ENCODE data around the gene SORCS2.

The SORCS2 gene

DNA sequence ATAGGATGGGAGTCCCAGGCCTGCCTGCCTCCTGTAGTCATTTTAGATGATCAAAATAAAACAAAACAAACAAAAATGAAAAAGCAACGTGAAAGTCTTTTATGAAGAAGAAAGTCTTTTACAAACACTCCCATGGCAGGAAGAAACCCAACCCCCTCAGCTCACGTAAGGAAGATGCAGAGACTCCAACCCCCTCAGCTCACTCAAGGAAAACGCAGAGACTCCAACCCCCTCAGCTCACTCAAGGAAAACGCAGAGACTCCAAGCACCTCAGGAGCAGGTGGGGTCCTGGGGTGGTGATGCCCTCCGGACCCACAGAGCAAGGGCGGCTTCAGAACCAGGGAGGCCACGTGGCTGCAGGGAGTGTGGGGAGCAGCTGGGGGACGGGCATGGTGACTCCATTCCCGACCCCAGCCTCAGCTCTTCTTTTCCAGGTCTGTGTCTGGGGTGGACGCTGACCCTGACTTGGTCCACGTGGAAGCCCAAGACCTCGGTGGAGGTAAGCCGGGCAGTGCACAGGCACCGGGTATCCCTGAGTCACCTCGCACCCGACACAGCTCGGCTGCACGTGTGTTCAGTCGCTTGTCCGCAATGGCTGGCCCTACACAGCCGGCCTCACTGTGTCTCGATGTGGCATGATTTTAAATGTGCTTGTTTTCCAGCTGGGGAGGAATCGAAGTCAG is 468.9 kb downstream of the SORCS2 start:
- DNase-seq (ENCODE audit: low spot score in 2 of 2): no peak
- H3K4me3 Mint-ChIP-seq: no peak overlapping the region
- ATAC-seq: no peak
- no peak overlapping the region for H3K27ac Mint-ChIP-seq
- no peaks in the 10 kb centered on the region for H3K36me3 Mint-ChIP-seq
- peaks cover 5% of the 10 kb centered on the region for H3K9me3 Mint-ChIP-seq
- H3K4me1 Mint-ChIP-seq: no peaks in the 10 kb centered on the region

- H3K4me3 Mint-ChIP-seq: no peak overlapping the region
- peaks cover 5% of the 10 kb centered on the region for H3K9me3 Mint-ChIP-seq
- no peak for ATAC-seq
- DNase-seq (ENCODE audit: low spot score in 2 of 2): no peak
- no peaks in the 10 kb centered on the region for H3K36me3 Mint-ChIP-seq
- H3K27ac Mint-ChIP-seq: no peak overlapping the region
- H3K4me1 Mint-ChIP-seq: no peaks in the 10 kb centered on the region
These were observed 469.6 kb downstream of the SORCS2 start for GRCh38 chr4:7661846-7662506.

DNA sequence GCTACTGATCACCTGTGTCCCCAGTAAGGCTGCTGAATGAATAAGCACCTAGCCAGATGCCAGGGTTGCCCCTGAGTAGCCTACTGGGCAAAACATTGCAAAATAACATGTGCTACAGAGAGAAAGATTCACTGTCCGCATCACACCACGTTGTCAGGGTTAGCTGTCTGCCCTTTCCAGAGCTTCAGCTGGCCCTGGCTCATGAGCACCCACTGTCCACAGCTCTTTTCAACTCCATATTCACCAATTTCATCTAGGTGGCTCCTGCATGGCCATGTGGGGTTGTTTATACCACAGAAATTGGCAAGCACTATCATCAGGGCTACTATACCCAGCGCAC is 470.1 kb downstream of the SORCS2 start:
- H3K27ac Mint-ChIP-seq: no peak overlapping the region
- ATAC-seq (no peak), DNase-seq (ENCODE audit: low spot score in 2 of 2) (no peak)
- peaks cover 5% of the 10 kb centered on the region for H3K9me3 Mint-ChIP-seq
- H3K36me3 Mint-ChIP-seq: no peaks in the 10 kb centered on the region
- no peak overlapping the region for H3K4me3 Mint-ChIP-seq
- peaks cover 1% of the 10 kb centered on the region for H3K4me1 Mint-ChIP-seq

DNA sequence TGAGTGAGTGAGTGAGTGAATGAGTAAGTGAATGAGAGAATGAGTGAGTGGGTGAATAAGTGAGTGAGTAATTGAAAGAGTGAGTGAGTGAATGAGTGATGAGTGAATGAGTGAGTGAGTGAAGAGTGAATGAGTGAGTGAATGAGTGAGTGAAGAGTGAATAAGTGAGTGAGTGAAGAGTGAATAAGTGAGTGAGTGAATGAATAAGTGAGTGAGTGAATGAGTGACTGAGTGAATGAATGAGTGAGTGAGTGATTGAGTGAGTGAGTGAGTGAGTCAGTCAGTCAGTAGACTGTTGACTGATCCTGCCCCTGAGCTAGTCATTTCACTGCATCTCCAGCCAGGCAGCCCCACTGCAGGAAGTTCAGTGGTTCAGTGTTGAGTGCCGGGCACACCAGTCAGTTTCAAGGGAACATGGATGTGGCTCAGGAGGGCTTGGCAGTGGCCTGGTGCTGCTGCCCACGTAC is 470.8 kb downstream of the SORCS2 start:
- Mint-ChIP-seq H3K27ac (no peak overlapping the region), H3K36me3 (no peaks in the 10 kb centered on the region), H3K9me3 (peaks cover 5% of the 10 kb centered on the region), H3K4me3 (no peak overlapping the region), H3K4me1 (peaks cover 8% of the 10 kb centered on the region)
- no peak for DNase-seq (ENCODE audit: low spot score in 2 of 2)
- ATAC-seq: peak; percentile 76

DNA sequence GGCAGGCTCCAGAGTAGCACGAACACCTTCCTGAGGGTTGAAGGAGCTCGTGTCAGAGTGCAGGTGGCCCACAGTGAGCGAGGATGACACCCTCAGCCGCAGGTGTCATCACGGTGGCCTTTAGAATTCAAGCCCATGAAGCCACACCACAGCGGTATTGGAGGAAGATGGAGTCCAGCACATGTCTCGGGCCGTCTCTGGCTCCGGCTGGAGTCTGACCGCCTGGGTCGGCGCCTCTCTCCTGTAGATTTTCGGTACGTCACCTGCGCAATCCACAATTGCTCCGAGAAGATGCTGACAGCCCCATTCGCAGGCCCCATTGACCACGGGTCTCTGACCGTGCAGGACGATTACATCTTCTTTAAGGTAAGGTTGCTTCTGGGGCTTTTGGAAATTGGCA is 471.8 kb downstream of the SORCS2 start:
- Mint-ChIP-seq H3K4me1 (peaks cover 11% of the 10 kb centered on the region), H3K4me3 (no peak overlapping the region), H3K27ac (no peak overlapping the region), H3K36me3 (no peaks in the 10 kb centered on the region), H3K9me3 (peaks cover 5% of the 10 kb centered on the region)
- no peak for DNase-seq (ENCODE audit: low spot score in 2 of 2)
- no peak for ATAC-seq

DNA sequence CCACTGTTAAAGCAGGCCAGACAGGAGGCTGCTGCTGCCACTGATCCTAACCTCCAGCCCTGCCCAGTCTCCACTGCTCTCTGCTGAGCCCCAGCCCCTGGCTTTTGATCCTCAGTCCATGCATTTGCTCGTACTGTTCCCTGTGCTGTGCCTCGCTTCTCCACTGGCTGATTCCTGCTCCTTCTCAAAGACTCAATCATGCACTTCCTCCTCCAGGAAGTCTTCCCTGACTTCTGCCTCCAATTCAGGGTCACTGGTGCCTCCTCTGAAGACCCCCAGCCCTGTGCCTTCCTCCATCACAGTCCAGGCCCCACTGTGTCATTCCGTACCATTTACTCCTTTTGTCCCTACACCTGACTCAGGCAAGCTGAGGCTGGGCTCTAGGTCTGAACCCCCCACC is 473.0 kb downstream of the SORCS2 start:
- DNase-seq (ENCODE audit: low spot score in 2 of 2) (no peak), ATAC-seq (no peak)
- no peak overlapping the region for H3K4me3 Mint-ChIP-seq
- peaks cover 5% of the 10 kb centered on the region for H3K9me3 Mint-ChIP-seq
- no peaks in the 10 kb centered on the region for H3K36me3 Mint-ChIP-seq
- H3K4me1 Mint-ChIP-seq: peaks cover 11% of the 10 kb centered on the region
- no peak overlapping the region for H3K27ac Mint-ChIP-seq

- H3K36me3 Mint-ChIP-seq: no peaks in the 10 kb centered on the region
- DNase-seq (ENCODE audit: low spot score in 2 of 2): no peak
- H3K27ac Mint-ChIP-seq: no peak overlapping the region
- peaks cover 11% of the 10 kb centered on the region for H3K4me1 Mint-ChIP-seq
- H3K9me3 Mint-ChIP-seq: peaks cover 5% of the 10 kb centered on the region
- no peak overlapping the region for H3K4me3 Mint-ChIP-seq
- no peak for ATAC-seq
These were observed 473.7 kb downstream of the SORCS2 start for GRCh38 chr4:7666011-7666410.

- ATAC-seq (no peak), DNase-seq (ENCODE audit: low spot score in 2 of 2) (no peak)
- H3K4me3 Mint-ChIP-seq: no peak overlapping the region
- no peak overlapping the region for H3K27ac Mint-ChIP-seq
- peaks cover 5% of the 10 kb centered on the region for H3K9me3 Mint-ChIP-seq
- no peaks in the 10 kb centered on the region for H3K36me3 Mint-ChIP-seq
- peaks cover 11% of the 10 kb centered on the region for H3K4me1 Mint-ChIP-seq
These were observed 474.4 kb downstream of the SORCS2 start for GRCh38 chr4:7666744-7667143.

- Mint-ChIP-seq H3K4me1 (peaks cover 11% of the 10 kb centered on the region), H3K36me3 (no peaks in the 10 kb centered on the region), H3K27ac (peak overlapping the region; percentile 60), H3K4me3 (no peak overlapping the region), H3K9me3 (no peaks in the 10 kb centered on the region)
- ATAC-seq (no peak), DNase-seq (ENCODE audit: low spot score in 2 of 2) (no peak)
These were observed 475.9 kb downstream of the SORCS2 start for GRCh38 chr4:7668271-7668670.

DNA sequence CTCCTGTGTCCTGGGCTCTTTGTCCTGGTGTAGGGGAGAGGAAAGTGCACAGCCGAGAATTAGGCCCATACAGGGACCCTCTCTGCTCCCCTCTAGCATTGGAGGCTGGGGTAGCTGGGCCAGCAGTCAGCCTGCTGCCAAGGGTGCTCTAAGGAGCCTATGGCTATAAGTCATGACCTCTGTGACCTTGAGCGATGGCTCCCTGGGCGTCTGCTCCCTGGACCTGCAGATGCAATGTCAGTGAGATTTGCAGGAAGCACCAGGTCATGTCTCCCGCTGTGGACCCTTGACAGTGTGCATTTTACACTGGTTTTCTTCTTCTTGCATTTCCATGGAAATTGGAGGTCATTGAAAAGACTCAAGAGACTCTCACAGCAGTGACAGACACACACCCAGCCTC is 476.5 kb downstream of the SORCS2 start:
- H3K4me1 Mint-ChIP-seq: peaks cover 11% of the 10 kb centered on the region
- no peaks in the 10 kb centered on the region for H3K36me3 Mint-ChIP-seq
- no peak overlapping the region for H3K27ac Mint-ChIP-seq
- H3K9me3 Mint-ChIP-seq: no peaks in the 10 kb centered on the region
- DNase-seq (ENCODE audit: low spot score in 2 of 2) (no peak), ATAC-seq (no peak)
- no peak overlapping the region for H3K4me3 Mint-ChIP-seq

DNA sequence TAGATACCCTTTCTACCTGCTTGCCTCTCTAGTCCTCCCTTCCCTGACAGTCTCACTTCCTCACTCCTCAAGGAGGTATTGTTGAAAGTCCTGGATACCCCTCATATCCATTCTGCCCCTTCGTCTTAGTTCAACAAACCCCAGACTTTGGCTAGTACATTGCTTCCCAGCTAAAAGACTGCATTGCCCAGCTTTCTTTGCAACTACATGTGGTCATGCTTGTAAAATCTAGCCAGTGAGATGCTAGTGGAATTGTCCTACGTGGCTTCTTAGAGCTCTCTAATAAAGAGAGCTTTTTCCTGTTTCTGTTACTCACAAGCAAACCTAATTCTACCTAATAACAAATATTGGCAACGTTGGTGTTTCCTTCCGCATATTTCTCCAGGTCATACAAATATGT is 480.3 kb downstream of the SORCS2 start:
- H3K4me3 Mint-ChIP-seq: no peak overlapping the region
- peaks cover 18% of the 10 kb centered on the region for H3K4me1 Mint-ChIP-seq
- DNase-seq (ENCODE audit: low spot score in 2 of 2): no peak

DNA sequence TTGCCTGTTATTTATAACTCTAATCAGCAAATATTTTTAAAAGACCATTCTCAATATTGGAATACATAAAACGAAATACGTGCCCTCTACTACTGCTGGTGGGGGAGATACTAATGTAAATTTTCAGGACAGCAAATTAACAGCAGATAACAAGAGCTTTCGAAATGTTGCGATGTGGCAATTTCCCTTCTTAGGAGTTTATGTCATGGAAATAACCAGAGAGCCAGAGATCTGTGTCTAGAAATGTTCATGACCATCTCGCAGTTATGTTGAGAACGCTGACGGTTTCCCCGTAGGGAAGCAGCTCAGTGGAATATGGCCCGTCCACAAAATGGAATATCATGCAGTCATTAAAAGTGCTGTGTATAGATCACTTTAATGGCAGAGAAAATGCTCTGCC is 480.8 kb downstream of the SORCS2 start:
- Mint-ChIP-seq H3K4me1 (peaks cover 12% of the 10 kb centered on the region), H3K36me3 (no peaks in the 10 kb centered on the region), H3K4me3 (no peak overlapping the region), H3K27ac (no peak overlapping the region), H3K9me3 (no peaks in the 10 kb centered on the region)
- DNase-seq (ENCODE audit: low spot score in 2 of 2) (no peak), ATAC-seq (no peak)

More for the DNA sequence above, 480.3 kb downstream of the SORCS2 start:
- no peak overlapping the region for H3K27ac Mint-ChIP-seq
- no peak for ATAC-seq
- no peaks in the 10 kb centered on the region for H3K36me3 Mint-ChIP-seq
- no peaks in the 10 kb centered on the region for H3K9me3 Mint-ChIP-seq

- no peak overlapping the region for H3K4me3 Mint-ChIP-seq
- peaks cover 9% of the 10 kb centered on the region for H3K4me1 Mint-ChIP-seq
- H3K36me3 Mint-ChIP-seq: no peaks in the 10 kb centered on the region
- no peak overlapping the region for H3K27ac Mint-ChIP-seq
- no peaks in the 10 kb centered on the region for H3K9me3 Mint-ChIP-seq
- DNase-seq (ENCODE audit: low spot score in 2 of 2): no peak
- no peak for ATAC-seq
These were observed 482.4 kb downstream of the SORCS2 start for GRCh38 chr4:7674706-7675105.

- ATAC-seq (no peak), DNase-seq (ENCODE audit: low spot score in 2 of 2) (no peak)
- Mint-ChIP-seq H3K27ac (no peak overlapping the region), H3K36me3 (no peaks in the 10 kb centered on the region), H3K9me3 (no peaks in the 10 kb centered on the region), H3K4me3 (no peak overlapping the region), H3K4me1 (peaks cover 9% of the 10 kb centered on the region)
These were observed 482.8 kb downstream of the SORCS2 start for GRCh38 chr4:7675136-7675535.

- no peak overlapping the region for H3K27ac Mint-ChIP-seq
- no peak for ATAC-seq
- peaks cover 9% of the 10 kb centered on the region for H3K4me1 Mint-ChIP-seq
- no peak for DNase-seq (ENCODE audit: low spot score in 2 of 2)
- H3K36me3 Mint-ChIP-seq: no peaks in the 10 kb centered on the region
- no peak overlapping the region for H3K4me3 Mint-ChIP-seq
- H3K9me3 Mint-ChIP-seq: no peaks in the 10 kb centered on the region
These were observed 483.4 kb downstream of the SORCS2 start for GRCh38 chr4:7675612-7676320.

DNA sequence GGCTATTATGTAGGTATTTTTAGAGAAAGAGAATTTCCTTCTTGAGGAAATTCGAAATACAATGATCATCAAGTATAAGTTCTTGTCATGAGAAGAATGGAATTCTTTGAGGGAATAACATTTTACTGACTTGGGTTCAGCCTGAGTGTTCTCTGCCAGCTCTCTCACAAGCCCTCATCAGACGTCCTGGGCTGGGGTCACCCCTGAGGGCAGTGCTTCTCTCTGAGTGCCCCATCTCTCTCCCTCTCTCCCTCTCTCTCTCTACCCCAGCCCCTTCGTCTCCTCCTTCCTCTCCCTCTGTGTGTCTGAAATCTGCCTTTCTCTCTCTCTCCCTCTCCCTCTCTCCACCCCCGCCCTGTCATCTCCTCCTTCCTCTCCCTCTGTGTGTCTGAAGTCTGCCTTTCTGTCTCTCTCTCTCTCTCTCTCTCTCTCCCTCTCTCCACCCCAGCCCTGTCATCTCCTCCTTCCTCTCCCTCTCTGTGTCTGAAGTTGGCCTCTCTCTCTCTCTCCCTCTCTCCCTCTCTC is 484.1 kb downstream of the SORCS2 start:
- Mint-ChIP-seq H3K36me3 (no peaks in the 10 kb centered on the region), H3K4me3 (no peak overlapping the region), H3K4me1 (peaks cover 9% of the 10 kb centered on the region), H3K27ac (peak overlapping the region; percentile 58), H3K9me3 (no peaks in the 10 kb centered on the region)
- DNase-seq (ENCODE audit: low spot score in 2 of 2) (no peak), ATAC-seq (no peak)
